ENCODE data around the gene FAM89A.
A peak's percentile ranks its signal among the peaks of the same experiment; 100 is the strongest.
"Not testable (repeated sequence)": the region's sequence is repeated elsewhere in the genome, so short reads cannot be mapped to it uniquely, and the experiment has no call there.

The FAM89A gene

GRCh38 chr1:231028682-231029081, 11.4 kb downstream of the FAM89A start:
- no peak for DNase-seq

GRCh38 chr1:231027971-231028370, 12.1 kb downstream of the FAM89A start:
- DNase-seq = no peak

- no peak for DNase-seq
Measured at GRCh38 chr1:231027136-231027925, 12.7 kb downstream of the FAM89A start.

- DNase-seq = no peak
Measured at GRCh38 chr1:231026576-231026975, 13.5 kb downstream of the FAM89A start.

GRCh38 chr1:231023150-231023549, 16.9 kb downstream of the FAM89A start:
- no peak for DNase-seq

GRCh38 chr1:231022543-231022942, 17.5 kb downstream of the FAM89A start:
- not testable (repeated sequence) for DNase-seq

GRCh38 chr1:231021540-231022031, 18.5 kb downstream of the FAM89A start:
- no peak for DNase-seq

GRCh38 chr1:231020816-231021215, 19.2 kb downstream of the FAM89A start:
- no peak for DNase-seq

GRCh38 chr1:231020139-231020601, 19.9 kb downstream of the FAM89A start:
- no peak for DNase-seq

GRCh38 chr1:231019711-231020110, 20.3 kb downstream of the FAM89A start:
- no peak for DNase-seq

- DNase-seq = no peak
Measured at GRCh38 chr1:231016966-231017365, 23.1 kb downstream of the FAM89A start.

GRCh38 chr1:231016234-231016633, 23.8 kb downstream of the FAM89A start:
- peak; percentile 31 for DNase-seq

GRCh38 chr1:231013391-231014015, 26.6 kb downstream of the FAM89A start:
- DNase-seq = no peak

- no peak for DNase-seq
Measured at GRCh38 chr1:231011963-231012362, 28.1 kb downstream of the FAM89A start.

- DNase-seq = no peak
Measured at GRCh38 chr1:231011360-231011759, 28.7 kb downstream of the FAM89A start.

- DNase-seq = not testable (repeated sequence)
Measured at GRCh38 chr1:231007535-231007934, 32.5 kb downstream of the FAM89A start.

GRCh38 chr1:231001892-231002291, 38.2 kb downstream of the FAM89A start:
- no peak for DNase-seq

- DNase-seq = no peak
Measured at GRCh38 chr1:231000639-231001038, 39.4 kb downstream of the FAM89A start.

- DNase-seq = no peak
Measured at GRCh38 chr1:231000201-231000600, 39.9 kb downstream of the FAM89A start.

- no peak for DNase-seq
Measured at GRCh38 chr1:230994860-230995259, 45.2 kb downstream of the FAM89A start.

- DNase-seq = no peak
Measured at GRCh38 chr1:230992100-230992774, 47.8 kb downstream of the FAM89A start.

- DNase-seq = no peak
Measured at GRCh38 chr1:230987448-230987847, 52.6 kb downstream of the FAM89A start.

- DNase-seq = no peak
Measured at GRCh38 chr1:230986976-230987375, 53.1 kb downstream of the FAM89A start.

- DNase-seq = no peak
Measured at GRCh38 chr1:230985711-230986110, 54.3 kb downstream of the FAM89A start.
